NCI-H748 (cell line): ENCODE results near the gene OR5AL1.
"Not testable (repeated sequence)": the region's sequence is repeated elsewhere in the genome, so short reads cannot be mapped to it uniquely, and the experiment has no call there.

Experiments used
- DNase-seq: peaks from one replicate; lab custom pipeline; 2025; ENCODE audit not compliant: unreplicated experiment; lab: John Stamatoyannopoulos, UW

The OR5AL1 gene

DNA sequence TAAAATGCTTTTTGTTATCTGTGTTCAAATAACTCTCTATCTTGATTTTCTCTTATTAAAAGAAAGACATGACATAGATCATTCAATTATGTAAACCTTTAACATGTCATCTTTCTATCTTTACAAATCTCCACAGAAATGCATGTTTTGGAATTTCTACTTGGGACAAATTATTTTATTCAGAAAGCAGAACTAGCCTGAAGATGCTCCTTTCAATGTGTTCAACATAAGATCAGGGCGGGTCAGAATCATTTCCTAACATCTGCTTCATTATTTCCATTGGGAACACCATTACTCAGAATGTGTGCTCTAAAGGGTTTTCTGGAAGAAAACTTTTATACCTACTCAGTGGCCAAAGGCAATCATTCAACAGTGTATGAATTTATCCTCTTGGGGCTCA, at the start of gene OR5AL1:
OR5AL1 (plus strand) TSS at position 301 of the 400 bp plus-strand sequence.
- DNase-seq, result no peak

- DNase-seq, result no peak
These were observed 37.2 kb upstream of the OR5AL1 start, which contains the start of gene OR8U1 for GRCh38 chr11:56375324-56375723. Gene OR8U1 (plus strand): TSS chr11:56375624. CDS start chr11:56375624, 0 bp downstream.

- DNase-seq, result no peak
These were observed 32.4 kb upstream of the OR5AL1 start for GRCh38 chr11:56380120-56380519.

DNA sequence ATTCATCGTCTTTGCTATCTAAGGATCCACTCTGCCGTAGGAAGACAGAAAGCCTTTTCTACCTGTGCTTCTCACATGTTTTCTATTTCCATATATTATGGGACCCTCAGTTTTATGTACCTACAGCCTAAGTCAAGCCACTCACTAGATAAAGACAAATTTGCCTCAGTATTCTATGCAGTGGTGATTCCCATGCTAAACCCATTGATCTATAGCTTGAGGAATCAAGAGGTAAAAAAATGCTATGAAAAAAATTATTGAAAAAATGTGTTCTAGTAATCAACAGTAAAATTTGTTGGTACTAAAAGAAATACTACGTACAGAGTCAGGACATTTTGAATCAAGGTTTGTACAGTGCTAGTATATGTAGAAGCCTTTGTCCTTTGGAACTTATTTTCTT, 18.1 kb upstream of the OR5AL1 start:
- DNase-seq, result no peak

DNA sequence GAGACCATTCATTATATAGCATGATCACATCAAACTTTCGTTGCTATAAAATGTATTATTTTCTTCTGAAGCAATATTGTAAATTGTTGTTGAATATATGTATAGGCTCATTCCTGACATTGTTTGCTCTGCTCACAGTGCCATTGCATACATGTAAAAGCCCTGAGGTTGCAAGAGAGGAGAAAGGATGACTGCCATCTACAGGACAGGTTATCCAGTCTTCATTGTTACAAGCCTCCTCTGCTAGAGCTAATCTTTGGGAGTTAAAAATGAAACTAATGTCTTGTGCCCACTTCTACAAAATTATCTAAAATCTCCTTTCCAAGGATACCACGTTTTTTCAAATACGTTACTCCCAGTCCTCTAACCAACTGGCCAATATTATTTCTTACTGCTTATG, 16.4 kb upstream of the OR5AL1 start:
- peak; percentile 44 for DNase-seq

- DNase-seq, result not testable (repeated sequence)
These were observed 10.5 kb upstream of the OR5AL1 start for GRCh38 chr11:56401858-56402461.

DNA sequence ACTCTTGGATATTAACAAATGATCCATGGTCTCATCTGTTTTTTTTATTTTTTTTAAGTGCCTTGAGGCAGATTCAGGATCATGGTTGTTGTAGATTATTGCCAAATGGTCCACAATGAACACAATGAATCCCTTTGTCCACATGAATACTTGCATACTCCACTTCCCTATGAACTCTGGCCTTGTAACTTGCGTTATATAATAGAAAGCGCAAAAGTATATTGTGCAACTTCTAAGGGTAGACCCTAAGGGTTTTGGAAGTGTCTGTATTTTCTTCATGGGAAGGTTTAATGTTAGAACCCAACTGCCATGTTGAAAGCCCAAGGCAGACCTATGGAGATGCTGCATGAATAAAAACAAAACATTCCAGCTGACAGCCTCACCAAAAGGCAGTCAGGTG, 8.1 kb upstream of the OR5AL1 start:
- no peak for DNase-seq

DNA sequence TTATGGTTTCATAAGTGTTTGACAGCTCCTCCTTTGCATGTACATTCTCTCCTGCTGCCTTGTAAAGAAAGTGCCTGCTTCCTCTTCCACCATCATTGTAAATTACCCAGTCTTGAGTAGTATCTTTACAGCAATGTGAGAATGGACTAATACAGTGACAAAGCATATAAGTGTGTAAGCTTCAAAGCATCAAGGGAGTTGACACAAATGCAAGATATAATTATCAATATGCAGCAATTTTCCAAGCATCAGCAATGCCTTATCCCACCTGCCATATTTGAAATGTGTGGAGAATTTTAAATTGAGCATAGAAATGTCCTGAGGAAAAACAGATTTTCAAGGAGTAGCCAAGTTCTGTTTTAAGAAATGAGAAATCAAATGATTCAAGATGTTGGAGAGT, 1.7 kb upstream of the OR5AL1 start:
- no peak for DNase-seq

DNA sequence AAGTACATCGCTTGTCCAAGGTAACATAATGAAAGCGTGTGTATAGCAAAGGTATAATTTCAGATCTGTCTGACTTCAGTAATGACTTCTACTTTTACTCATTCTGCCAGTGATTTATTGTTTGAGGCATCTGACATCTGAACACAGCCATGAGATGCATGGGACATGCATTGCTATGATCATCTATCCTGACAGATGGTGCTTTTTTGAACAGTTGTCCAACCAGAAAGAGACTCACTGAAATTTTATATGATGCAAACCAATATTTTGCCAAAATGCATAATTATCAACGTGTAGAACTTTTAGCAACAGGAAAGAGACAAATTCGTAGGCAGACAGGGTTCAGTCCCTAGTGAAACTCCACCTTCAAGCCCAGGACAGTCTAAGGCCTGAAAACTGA, 41.0 kb downstream of the OR5AL1 start:
- DNase-seq, result no peak

- DNase-seq, result no peak
These were observed 44.6 kb downstream of the OR5AL1 start for GRCh38 chr11:56457076-56457475.
